GM19395 (cell line): Measurements from ENCODE around the gene CLIP2.
"Not testable (repeated sequence)": the region's sequence is repeated elsewhere in the genome, so short reads cannot be mapped to it uniquely, and the experiment has no call there.

Experiments
- ATAC-seq: cut with Tn5 transposase; IDR thresholded peaks from one replicate; pipeline ENCODE4 v1.9.1; 2021; ENCODE audit warnings: mild to moderate bottlenecking, moderate library complexity; ENCODE audit not compliant: unreplicated experiment

CLIP2 gene

DNA sequence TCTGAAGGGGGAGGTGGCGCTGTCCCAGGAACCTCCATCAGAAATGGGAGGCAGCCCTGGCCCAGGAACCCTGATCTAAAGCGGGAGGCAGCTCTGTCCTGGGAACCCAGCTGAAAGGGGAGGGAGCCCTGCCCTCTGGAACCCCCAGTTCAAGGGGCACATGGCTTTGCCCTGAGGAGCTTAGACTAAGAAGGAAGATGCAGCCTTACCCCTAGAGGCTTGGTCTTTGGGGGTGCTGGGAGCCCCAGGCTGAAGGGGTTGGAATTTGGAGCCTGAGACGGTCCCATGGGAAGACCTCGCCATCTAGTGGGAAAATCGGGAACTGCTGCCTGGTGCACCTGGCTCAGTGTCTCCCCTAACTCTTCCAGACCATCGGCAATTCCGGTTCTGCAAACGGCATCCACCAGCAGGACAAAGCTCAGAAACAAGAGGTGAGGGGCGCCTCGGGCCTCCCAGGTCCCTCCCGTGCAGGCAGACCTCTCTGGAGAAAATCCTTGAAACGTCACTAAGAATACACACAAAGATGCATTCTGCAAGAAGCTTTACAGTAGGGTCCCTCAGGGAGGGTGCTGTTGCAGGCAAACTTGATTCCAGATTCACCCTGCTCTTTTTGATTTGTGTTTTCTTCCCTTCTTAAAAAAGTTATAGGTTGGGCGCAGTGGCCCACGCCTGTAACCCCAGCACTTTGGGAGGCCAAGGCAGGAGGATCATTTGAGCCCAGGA lies 112.1 kb downstream of the CLIP2 start:
- peak; percentile 57 for ATAC-seq

DNA sequence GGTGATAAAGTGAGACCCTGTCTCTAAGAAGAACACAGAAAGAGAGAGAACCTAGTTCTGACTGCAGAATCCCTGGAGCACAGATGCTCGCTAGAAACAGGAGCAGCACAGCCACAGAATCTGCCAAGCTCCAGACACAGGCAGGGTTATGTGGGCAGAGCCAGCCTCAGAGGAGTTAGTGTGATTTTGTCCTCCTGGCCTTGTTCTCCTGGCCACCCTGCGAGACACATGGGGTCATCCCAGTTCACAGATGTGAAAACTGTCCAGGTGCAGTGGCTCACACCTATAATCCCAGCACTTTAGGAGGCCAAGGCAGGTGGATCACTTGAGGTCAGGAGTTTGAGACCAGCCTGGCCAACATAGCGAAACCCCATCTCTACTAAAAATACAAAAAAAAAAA lies 113.5 kb downstream of the CLIP2 start:
- ATAC-seq: not testable (repeated sequence)

DNA sequence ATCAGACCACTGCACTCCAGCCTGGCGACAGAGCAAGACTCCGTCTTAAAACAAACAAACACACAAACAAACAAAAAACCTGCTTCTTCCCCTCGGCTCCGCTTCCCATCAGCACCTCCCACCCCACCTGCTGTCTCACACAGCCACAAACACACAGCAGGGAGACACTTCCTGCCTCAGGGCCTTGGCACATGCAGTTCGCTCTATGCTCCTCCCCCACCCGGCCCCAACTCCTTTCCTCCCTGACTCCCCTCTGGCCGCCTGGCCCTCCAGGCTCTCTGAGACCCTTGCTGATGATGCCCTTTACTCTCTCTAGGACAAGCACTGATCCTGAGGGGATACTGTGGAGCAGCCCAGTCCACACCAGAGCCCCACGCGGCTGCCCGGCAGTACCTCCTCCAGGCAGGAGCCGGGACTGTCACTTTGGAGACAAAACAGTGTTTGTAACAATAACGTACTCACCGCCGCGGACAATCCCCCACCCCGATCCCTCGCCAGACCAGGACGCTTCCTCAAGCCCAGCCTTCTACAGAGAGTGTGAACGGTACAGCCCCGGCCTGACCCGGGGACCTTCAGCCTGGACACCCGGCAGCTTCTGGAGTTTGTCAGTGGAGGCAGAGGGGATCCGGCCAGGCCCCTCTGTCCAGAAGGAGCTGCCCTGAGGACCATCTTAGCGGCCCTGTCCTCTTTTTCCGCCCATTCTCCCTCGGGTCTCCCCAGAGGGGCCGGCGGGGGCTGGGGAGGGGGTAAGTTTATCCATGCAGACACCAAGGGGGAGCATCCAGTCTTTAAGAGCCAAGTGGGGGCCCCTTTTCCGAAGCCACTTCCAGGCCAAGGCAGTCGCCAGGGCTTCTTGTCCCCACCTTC lies 114.5 kb downstream of the CLIP2 start:
- no peak for ATAC-seq

DNA sequence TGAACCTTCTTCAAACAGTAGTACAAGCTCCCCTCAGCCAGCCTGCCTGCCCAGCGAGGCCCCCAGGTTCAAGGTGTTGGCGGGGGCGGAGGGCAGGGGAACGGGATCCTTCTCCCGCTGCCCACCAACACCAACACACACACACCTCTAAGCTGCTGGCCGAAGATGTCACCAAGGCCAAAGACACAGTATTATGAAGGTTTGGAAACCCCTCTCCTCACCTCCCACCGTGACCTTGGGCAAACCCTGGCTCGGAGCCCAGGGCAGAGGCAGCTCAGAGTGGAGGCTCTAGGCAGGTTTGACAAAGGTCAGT lies 115.1 kb downstream of the CLIP2 start:
- no peak for ATAC-seq

DNA sequence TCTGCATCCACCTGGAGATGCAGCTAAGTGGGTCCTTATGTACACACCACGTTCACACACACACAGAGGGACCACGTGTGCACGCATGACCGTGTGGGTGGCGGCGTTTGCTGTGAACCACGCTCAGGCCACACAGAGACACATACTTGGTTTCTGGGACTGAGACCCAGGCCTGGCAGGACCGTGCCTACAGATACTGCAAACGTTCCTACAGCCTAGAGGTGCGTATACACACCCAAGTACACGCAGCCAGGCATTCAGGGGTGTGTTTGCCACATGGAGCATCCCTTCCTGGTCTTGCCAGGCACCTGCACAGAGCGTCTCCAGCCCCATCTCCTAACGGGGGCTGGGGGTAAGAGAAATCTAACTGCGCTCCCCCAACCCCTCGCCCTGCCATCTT lies 115.5 kb downstream of the CLIP2 start:
- ATAC-seq: no peak

DNA sequence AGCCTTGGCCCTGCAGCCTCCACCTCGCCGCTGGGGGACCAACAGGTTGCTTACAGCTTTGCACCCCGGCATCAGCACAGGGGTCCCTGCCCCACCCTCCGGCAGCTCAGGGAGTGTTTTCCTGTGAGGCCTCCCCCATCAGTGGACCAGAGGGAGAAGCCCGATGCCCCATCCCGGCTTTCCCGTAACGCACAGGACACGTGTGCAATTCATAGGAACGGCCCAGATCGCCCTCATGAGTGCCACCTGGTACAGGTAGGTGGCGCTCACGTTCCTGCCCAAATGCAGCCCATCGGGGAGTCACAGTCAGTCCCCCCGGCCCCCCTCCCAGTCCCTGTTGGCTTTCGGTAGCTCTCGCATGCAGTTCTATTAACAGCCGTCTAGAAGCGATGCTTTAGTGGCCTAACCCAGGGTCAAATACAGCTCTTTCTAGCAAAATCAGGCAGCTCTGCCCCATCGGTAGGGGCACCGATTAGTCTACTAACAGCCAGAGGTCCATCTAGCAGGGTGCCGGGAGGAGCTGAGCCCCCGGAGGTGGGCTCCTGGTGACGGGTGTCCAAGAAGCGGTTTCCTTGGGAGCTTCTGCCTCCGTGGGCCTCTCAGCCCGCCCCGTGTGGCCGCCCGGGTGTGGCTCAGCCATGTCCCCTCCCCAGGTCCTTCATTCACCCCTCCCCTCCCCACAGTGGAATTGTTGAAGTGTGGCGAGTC lies 116.1 kb downstream of the CLIP2 start:
- no peak for ATAC-seq

DNA sequence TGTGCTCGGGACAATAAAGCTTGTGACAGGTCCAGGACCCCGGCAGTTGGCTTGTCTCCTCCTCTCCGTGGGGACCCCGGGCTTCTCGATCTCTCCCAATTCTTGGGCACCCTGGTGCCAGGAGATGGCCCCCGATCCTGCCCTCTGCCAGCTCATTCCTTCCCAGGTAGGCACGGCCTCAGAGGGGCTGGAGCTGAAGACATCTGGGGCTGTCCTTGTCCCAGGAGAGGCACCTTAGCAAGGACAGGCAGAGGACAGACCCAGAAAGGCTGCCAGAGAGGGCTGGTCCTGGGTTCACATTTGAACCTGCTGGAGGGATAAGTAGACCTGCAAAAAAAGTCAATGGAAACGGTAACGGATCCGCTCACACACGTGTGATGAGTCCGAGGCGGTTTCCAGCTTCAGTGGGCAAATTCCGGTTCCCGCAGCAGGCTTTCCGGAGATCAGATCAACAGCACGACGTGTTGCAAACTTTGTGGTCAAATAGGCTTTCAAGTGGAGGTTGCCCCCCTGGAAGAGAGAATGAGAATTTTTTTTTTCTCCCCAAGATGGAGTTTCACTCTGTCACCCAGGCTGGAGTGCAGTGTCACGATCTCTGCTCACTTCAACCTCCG lies 116.8 kb downstream of the CLIP2 start:
- ATAC-seq: no peak

DNA sequence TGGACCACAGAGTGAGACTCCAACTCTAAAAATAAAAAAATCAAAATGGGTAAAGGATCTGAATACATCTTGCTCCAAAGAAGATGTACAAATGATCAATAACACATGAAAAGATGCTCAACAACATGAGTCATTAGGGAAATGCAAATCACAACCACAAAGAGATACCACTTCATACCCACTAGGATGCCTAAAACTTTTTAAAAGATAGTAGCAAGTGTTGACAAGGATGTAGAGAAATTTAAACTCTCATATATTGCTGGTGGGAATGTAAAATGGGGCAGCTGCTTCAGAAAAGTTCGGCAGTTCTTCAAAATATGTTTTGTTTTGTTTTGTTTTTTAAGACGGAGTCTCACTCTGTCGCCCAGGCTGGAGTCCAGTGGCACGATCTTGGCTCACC lies 118.8 kb downstream of the CLIP2 start:
- no peak for ATAC-seq

DNA sequence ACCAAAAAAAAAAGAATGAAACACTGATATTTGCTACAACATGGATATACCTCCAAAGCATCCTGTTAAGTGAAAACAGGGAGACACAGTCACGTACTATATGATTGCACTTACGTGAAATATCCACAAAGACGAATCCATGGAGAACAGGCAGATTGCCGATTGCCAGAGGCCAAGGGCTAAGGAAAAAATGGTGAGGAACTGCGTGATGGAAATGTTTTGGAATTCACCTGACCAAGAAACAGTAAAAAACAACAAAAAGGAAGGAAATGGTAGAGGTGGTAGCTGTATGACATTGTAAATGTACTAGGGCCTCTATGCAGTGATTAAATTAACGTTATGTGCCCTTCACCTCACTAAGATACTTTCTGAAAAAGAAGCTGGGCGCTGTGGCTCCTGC lies 120.4 kb downstream of the CLIP2 start:
- no peak for ATAC-seq

DNA sequence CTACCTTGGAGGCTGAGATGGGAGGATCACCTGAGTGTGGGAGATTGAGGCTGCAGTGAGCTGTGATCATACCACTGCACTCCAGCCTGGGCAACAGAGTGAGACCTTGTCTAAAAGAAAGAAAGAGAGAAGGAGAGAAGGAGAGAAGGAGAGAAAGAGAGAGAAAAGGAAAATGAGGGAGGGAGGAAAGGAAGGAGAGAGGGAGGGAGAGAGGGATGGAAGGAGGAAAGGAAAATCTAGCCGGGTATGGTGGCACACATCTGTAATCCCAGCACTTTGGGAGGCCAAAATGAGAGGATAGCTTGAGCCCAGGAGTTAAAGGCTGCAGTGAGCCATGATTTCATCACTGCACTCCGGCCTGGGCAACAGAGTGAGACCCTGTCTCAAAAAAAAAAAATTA lies 121.6 kb downstream of the CLIP2 start:
- ATAC-seq: no peak

DNA sequence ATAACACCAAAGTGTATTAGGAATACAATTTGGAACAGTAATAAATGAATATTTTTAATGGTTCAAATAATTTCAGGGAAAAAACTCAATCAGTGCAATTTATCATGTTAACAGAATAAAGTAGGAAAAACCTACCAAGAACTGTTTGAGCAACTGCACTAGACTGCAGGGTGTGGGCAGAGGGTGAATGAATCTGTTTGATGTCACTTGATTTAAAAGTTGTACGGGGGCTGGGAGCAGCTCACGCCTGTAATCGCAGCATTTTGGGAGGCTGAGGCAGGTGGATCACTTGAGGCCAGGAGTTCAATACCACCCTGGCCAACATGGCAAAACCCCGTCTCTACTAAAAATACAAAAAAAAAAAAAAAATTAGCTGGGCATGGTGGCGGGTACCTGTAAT lies 122.4 kb downstream of the CLIP2 start:
- ATAC-seq: not testable (repeated sequence)

DNA sequence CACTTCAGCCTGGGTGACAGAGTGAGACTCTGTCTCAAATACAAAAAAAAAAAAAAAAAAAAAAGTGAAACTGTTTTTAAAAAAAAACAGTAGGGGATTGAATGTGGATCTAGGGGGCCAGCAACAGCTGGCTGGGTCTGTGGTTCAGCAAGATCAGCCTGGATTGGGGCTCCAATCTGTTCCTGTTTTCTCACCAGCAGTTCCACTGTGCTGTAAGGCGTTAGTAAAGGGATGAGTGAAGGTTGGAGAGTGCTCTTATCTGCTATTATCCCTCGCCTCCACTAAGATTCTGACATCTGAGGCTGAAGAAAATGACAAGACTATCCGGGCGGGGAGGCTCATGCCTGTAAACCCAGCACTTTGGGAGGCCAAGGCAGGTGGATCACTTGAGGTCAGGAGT lies 122.8 kb downstream of the CLIP2 start:
- ATAC-seq: no peak

DNA sequence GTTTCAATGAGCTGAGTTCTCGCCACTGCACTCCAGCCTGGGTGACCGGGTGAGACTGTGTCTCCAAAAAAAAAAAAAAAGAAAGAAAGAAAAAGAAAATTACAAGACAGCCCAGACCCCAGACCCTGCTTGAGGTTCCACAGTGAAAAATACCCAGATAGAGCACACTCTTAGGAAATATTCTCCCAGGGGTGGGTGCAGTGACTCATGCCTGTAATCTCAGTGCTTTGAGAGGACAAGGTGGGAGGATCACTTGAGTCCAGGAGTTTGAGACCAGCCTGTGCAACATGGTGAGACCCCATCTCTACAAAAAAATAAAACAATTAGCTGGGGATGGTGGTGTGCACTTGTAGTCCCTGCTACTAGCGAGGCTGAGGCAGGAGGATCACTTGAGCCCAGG lies 123.4 kb downstream of the CLIP2 start:
- no peak for ATAC-seq

DNA sequence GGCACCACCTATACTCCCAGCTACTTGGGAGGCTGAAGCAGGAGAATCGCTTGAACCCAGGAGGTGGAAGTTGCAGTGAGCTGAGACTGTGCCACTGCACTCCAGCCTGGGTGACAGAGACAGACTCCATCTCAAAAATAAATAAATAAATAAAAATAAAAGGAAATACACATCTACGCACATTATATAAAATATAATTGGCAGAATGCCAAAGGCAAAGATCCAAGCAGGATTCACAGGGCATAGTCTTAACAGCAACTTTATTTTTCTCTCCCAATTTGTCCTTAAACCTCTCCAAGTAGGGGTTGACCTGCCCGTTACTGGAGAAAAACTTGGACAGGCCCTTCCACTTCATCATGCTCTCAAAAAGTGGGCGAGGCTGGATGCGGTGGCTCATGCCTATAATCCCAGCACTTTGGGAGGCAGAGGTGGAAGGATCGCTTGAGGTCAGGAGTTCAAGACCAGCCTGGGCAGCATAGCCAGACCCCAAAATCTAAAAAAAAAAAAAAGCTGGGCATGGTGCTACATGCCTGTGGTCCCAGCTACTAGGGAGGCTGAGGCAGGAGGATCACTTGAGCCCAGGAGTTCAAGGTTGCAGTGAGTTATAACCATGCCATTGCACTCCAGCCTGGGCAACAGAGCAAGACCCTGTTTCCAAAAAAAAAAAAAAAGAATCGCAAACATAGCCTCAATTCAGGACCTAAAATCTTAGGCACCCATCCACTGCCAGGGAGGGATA lies 125.6 kb downstream of the CLIP2 start:
- ATAC-seq: not testable (repeated sequence)

DNA sequence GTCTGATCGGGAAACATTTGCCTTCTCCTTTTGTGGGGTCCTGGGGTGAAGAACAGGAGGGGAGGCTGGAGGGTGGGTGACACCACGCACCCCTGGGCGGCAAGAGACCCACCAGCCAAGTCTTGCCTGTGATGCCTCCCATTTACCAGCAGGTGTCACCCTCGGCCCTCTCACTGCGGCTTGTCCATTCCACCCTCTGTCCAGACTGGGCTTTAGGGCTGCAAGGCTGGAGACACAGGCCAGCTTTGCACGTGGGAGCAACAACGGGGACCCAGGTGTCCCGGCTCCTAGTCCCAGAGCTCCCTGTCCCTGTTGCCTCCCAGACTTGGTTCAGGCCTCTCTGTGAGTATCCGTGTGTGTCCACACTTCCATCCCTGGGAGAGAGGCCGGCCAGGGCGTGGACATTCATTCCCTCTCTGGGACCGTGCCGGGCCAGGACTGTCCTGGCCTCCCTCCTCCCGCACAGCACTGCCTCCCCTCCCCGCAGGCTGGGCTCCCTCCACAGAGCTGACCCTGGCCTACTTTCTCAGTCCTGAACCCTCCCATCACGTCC lies 128.3 kb downstream of the CLIP2 start:
- no peak for ATAC-seq

DNA sequence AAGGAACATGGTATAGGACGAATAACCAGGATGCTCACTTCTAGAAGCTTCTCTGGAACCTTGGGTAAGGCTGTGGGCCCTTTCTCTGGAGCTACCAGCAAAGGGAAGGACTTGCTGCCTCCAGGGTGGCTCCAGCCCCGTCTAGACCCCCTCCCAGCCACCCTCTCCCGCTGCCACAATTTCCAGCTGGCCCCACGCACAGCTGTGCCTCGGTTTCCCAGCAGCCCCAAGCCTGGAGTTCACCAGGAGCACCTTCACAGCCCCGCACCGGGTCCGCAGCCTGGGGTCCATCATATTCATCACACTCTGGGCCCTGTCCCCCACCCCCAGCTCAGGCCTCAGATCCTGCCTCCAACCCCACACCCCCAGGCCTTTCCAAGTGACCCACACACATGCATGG lies 128.9 kb downstream of the CLIP2 start:
- ATAC-seq: no peak

DNA sequence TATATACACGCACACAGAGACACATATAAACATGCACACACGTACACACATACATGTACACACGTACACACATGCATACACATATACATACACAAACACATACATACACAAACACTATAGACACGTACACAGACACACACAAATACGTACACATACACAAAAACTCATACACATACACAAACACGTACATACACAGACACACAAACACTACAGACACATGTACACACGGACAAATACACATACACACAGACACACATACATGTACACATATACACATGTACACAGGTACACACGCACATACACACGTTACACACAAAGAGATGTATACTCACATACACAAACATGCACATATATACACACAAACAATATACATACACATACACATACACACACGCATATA lies 129.3 kb downstream of the CLIP2 start:
- no peak for ATAC-seq

DNA sequence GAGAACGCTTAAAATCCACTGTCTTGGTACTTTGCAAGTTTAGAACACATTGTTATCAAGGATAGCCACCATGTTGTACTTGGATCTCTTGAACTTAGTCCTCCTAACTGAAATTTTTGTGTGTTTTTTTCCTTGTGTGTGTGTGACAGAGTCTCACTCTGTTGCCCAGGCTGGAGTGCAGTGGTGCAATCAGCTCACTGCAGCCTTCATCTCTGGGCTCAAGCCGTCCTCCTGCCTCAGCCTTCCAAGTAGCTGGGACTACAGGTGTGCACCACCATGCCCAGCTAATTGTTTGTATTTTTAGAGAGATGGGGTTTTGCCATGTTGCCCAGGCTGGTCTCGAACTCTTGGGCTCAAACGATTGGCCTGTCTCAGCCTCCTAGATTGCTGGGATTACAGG lies 130.0 kb downstream of the CLIP2 start:
- ATAC-seq: not testable (repeated sequence)

DNA sequence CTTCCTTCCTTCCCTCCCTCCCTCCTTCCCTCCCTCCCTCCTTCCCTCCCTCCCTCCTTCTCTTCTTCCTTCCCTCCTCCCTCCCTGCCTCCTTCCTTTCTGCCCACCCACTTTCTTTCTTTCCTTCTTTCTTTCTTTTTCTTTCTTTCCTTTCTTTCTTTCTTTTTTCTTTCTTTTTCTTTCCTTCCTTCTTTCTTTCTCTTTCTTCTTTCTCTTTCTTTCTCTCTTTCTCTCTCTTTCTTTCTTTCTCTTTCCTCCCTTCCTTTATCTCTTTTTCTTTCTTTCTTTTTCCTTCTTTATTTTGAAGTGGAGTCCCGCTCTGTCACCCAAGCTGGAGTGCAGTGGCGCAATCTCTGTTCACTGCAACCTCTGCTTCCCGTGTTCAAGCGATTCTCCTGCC lies 130.8 kb downstream of the CLIP2 start:
- no peak for ATAC-seq

DNA sequence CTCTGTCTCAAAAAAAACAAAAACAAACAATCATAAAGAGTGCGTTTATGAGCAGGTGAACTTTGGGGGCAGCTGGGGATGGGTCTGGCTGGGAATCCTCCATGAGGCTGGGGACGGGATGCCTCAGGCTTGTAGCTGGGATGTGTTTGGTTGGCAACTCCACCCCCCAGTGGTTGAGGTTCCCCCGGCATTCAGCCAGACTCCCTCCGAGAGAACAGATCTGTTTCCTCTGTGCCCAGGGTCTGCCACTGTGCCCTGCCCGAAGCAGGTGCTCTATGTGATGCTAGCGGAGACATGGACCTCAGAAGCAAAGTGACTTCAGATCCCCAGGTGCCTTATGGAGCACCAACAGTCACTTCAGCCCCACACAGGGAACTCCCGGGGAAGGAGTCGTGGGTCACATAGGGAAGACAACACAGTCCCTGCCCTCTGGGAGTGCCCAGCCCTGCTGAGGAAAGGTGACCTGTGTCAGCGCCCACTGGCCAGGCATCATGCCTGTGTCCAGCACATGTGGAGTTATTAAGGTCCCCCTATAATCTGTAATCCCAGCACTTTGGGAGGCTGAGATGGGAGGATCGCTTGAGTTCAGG lies 135.2 kb downstream of the CLIP2 start:
- ATAC-seq: no peak
